ENCODE results near the gene KIRREL3. TPM values are rescaled to one million over a fixed set of nuclear protein-coding genes. Genes with fewer than 3 reads are reported as not detected.

Gene KIRREL3
- total RNA-seq, 1 experiment from 2014 or later = 0.44 TPM

- H3K36me3 ChIP-seq (ENCODE audit: low read depth, low read length) = no peaks in the 10 kb centered on the region
- no peak overlapping the region for H3K27ac ChIP-seq (ENCODE audit: low read length)
- H3K9me2 ChIP-seq (replicated peaks; ENCODE audit: low read length) = no peaks in the 10 kb centered on the region
- BruUV-seq (replicated peaks) = no TSS peak
- no peak for TF ChIP-seq EZH2phosphoT487 (IDR thresholded peaks at IDR 0.05; ENCODE audit: borderline replicate concordance, low read length)
- TF ChIP-seq EZH2 (IDR thresholded peaks at IDR 0.05; ENCODE audit: low read length, unreplicated experiment) = no peak
- TF ChIP-seq, protein P1, sequence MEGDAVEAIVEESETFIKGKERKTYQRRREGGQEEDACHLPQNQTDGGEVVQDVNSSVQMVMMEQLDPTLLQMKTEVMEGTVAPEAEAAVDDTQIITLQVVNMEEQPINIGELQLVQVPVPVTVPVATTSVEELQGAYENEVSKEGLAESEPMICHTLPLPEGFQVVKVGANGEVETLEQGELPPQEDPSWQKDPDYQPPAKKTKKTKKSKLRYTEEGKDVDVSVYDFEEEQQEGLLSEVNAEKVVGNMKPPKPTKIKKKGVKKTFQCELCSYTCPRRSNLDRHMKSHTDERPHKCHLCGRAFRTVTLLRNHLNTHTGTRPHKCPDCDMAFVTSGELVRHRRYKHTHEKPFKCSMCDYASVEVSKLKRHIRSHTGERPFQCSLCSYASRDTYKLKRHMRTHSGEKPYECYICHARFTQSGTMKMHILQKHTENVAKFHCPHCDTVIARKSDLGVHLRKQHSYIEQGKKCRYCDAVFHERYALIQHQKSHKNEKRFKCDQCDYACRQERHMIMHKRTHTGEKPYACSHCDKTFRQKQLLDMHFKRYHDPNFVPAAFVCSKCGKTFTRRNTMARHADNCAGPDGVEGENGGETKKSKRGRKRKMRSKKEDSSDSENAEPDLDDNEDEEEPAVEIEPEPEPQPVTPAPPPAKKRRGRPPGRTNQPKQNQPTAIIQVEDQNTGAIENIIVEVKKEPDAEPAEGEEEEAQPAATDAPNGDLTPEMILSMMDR (conservative IDR thresholded peaks at IDR 0.05; ENCODE audit: low read depth, low read length) = no peak
- intact Hi-C loops (cut with micrococcal nuclease) = no loop called here
- no peak overlapping the region for H3K4me2 ChIP-seq (ENCODE audit: low read length)
- peaks cover 41% of the 10 kb centered on the region for H3K27me3 ChIP-seq (ENCODE audit: low read length)
- no peak overlapping the region for H3K9ac ChIP-seq (ENCODE audit: low read length)
- H4K20me1 ChIP-seq (ENCODE audit: low read length) = no peaks in the 10 kb centered on the region
- no peaks in the 10 kb centered on the region for H3K79me2 ChIP-seq (ENCODE audit: low read length)
- no peak overlapping the region for H3K4me3 ChIP-seq (ENCODE audit: low read length)
- no peaks in the 10 kb centered on the region for H3K4me1 ChIP-seq (ENCODE audit: insufficient read depth, low read length)
- H2AFZ ChIP-seq (ENCODE audit: low read length) = no peak overlapping the region
- no peaks in the 10 kb centered on the region for H3K9me3 ChIP-seq (ENCODE audit: low read length)
- ChIA-PET CTCF (no interaction called here), POLR2A (ENCODE audit: unreplicated experiment) (no interaction called here)
- no peak for ATAC-seq
- DNase-seq = no peak
- no peaks in the 10 kb centered on the region for H3F3A ChIP-seq (ENCODE audit: low read length, unreplicated experiment)
Measured at GRCh38 chr11:126978165-126978564, 22.4 kb downstream of the KIRREL3 start.

GRCh38 chr11:126973051-126973450 is 27.5 kb downstream of the KIRREL3 start:
- H3K4me2 ChIP-seq (ENCODE audit: low read length) = no peak overlapping the region
- no peaks in the 10 kb centered on the region for H3K9me3 ChIP-seq (ENCODE audit: low read length)
- no peaks in the 10 kb centered on the region for H3K9me2 ChIP-seq (replicated peaks; ENCODE audit: low read length)
- H3F3A ChIP-seq (ENCODE audit: low read length, unreplicated experiment) = no peaks in the 10 kb centered on the region
- ATAC-seq (no peak), DNase-seq (no peak)
- intact Hi-C loops (cut with micrococcal nuclease) = no loop called here
- no peaks in the 10 kb centered on the region for H3K36me3 ChIP-seq (ENCODE audit: low read depth, low read length)
- ChIA-PET POLR2A (ENCODE audit: unreplicated experiment) (no interaction called here), CTCF (no interaction called here)
- TF ChIP-seq, protein P1 (conservative IDR thresholded peaks at IDR 0.05; ENCODE audit: low read depth, low read length) = no peak
- no peak for TF ChIP-seq EZH2phosphoT487 (IDR thresholded peaks at IDR 0.05; ENCODE audit: borderline replicate concordance, low read length)
- TF ChIP-seq EZH2 (IDR thresholded peaks at IDR 0.05; ENCODE audit: low read length, unreplicated experiment) = no peak
- H4K20me1 ChIP-seq (ENCODE audit: low read length) = no peaks in the 10 kb centered on the region
- H2AFZ ChIP-seq (ENCODE audit: low read length) = no peak overlapping the region
- peaks cover 32% of the 10 kb centered on the region; the same call in 1 of the 2 replicates for H3K27me3 ChIP-seq (ENCODE audit: low read length)
- BruUV-seq (replicated peaks) = no TSS peak
- no peak overlapping the region for H3K27ac ChIP-seq (ENCODE audit: low read length)
- no peaks in the 10 kb centered on the region for H3K79me2 ChIP-seq (ENCODE audit: low read length)
- no peak overlapping the region for H3K4me3 ChIP-seq (ENCODE audit: low read length)
- no peak overlapping the region for H3K9ac ChIP-seq (ENCODE audit: low read length)
- H3K4me1 ChIP-seq (ENCODE audit: insufficient read depth, low read length) = no peaks in the 10 kb centered on the region

GRCh38 chr11:126971305-126971704 is 29.3 kb downstream of the KIRREL3 start:
- Histone ChIP-seq H4K20me1 (ENCODE audit: low read length) (no peaks in the 10 kb centered on the region), H3K9me2 (replicated peaks; ENCODE audit: low read length) (no peaks in the 10 kb centered on the region), H3K4me3 (ENCODE audit: low read length) (no peak overlapping the region), H3F3A (ENCODE audit: low read length, unreplicated experiment) (no peaks in the 10 kb centered on the region), H3K79me2 (ENCODE audit: low read length) (no peaks in the 10 kb centered on the region), H3K27me3 (ENCODE audit: low read length) (peaks cover 47% of the 10 kb centered on the region), H3K4me1 (ENCODE audit: insufficient read depth, low read length) (no peaks in the 10 kb centered on the region), H2AFZ (ENCODE audit: low read length) (no peak overlapping the region), H3K36me3 (ENCODE audit: low read depth, low read length) (no peaks in the 10 kb centered on the region), H3K9ac (ENCODE audit: low read length) (no peak overlapping the region), H3K9me3 (ENCODE audit: low read length) (no peaks in the 10 kb centered on the region), H3K4me2 (ENCODE audit: low read length) (no peak overlapping the region), H3K27ac (ENCODE audit: low read length) (no peak overlapping the region)
- ChIA-PET CTCF (no interaction called here), POLR2A (ENCODE audit: unreplicated experiment) (no interaction called here)
- no peak for TF ChIP-seq EZH2 (IDR thresholded peaks at IDR 0.05; ENCODE audit: low read length, unreplicated experiment)
- TF ChIP-seq, protein P1 (conservative IDR thresholded peaks at IDR 0.05; ENCODE audit: low read depth, low read length) = no peak
- no peak for TF ChIP-seq EZH2phosphoT487 (IDR thresholded peaks at IDR 0.05; ENCODE audit: borderline replicate concordance, low read length)
- intact Hi-C loops (cut with micrococcal nuclease) = no loop called here
- no peak for DNase-seq
- no TSS peak for BruUV-seq (replicated peaks)
- no peak for ATAC-seq

Measured in PC-3 (cell line).